ENCODE results near the gene NOL9. TPM values are rescaled to one million over a fixed set of nuclear protein-coding genes. Genes with fewer than 3 reads are reported as not detected.

Gene NOL9
- total RNA-seq, 4 donors from 2014 or later, result 17.9 to 30.9 (median 26.0) TPM

- TF ChIP-seq, protein P1, sequence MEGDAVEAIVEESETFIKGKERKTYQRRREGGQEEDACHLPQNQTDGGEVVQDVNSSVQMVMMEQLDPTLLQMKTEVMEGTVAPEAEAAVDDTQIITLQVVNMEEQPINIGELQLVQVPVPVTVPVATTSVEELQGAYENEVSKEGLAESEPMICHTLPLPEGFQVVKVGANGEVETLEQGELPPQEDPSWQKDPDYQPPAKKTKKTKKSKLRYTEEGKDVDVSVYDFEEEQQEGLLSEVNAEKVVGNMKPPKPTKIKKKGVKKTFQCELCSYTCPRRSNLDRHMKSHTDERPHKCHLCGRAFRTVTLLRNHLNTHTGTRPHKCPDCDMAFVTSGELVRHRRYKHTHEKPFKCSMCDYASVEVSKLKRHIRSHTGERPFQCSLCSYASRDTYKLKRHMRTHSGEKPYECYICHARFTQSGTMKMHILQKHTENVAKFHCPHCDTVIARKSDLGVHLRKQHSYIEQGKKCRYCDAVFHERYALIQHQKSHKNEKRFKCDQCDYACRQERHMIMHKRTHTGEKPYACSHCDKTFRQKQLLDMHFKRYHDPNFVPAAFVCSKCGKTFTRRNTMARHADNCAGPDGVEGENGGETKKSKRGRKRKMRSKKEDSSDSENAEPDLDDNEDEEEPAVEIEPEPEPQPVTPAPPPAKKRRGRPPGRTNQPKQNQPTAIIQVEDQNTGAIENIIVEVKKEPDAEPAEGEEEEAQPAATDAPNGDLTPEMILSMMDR (IDR thresholded peaks at IDR 0.05), result no peak
- TF ChIP-seq POLR2A (IDR thresholded peaks at IDR 0.05) (no peak), EP300 (IDR thresholded peaks at IDR 0.05) (no peak)
- peaks cover 0 to 30% (median 2%) of the 10 kb centered on the region in 4 donors for H3K4me1 ChIP-seq
- WGBS, 2 donors, result 63 to 65% methylated on average over 4 of the region's 4 CpGs
- H3K9me3 ChIP-seq, result no peaks in the 10 kb centered on the region
- DNase-seq (ENCODE audit: low spot score in 2 of 2), result no peak
- no peaks in the 10 kb centered on the region for H3K36me3 ChIP-seq
- H3K4me3 ChIP-seq, result no peak overlapping the region
- H3K27me3 ChIP-seq, result no peaks in the 10 kb centered on the region
- H3K27ac ChIP-seq, result no peak overlapping the region
Measured at GRCh38 chr1:6515771-6516170, 38.5 kb downstream of the NOL9 start.

DNA sequence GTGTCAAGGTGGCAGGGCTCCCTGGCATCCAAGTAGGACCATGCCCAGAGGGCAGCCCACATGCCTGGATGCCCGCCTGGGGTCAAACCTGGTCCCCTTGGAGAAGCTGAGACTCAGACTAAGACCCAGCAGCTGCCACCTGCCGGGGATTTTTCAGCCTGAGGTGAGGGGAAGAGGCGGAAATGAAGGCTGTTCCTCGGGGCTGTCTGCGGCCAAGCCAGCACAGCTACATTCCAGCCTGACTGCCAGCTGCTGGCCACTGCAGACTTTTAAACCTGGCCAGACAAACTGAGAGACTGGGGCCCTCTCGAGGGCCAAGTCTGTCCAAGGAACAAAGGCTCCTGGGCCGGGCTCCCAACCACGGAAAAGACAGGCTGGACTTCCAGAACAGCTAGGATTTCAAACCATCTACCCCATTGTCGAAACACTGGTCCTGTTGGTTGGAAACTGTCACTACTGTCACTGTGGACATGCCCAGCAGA is 41.0 kb downstream of the NOL9 start:
- no peak for DNase-seq (ENCODE audit: low spot score in 2 of 2)
- Histone ChIP-seq H3K27me3 (no peaks in the 10 kb centered on the region), H3K4me3 (no peak overlapping the region), H3K36me3 (no peaks in the 10 kb centered on the region), H3K4me1 (peaks cover 0 to 36% (median 2%) of the 10 kb centered on the region in 4 donors), H3K27ac (peak overlapping the region in 1 of 4 donors; percentile 89), H3K9me3 (no peaks in the 10 kb centered on the region)
- 69 to 84% methylated on average over 8 to 9 of the region's 9 CpGs for WGBS, 2 donors
- TF ChIP-seq EP300 (IDR thresholded peaks at IDR 0.05) (no peak), POLR2A (IDR thresholded peaks at IDR 0.05) (no peak)
- TF ChIP-seq, protein P1 (IDR thresholded peaks at IDR 0.05), result no peak

DNA sequence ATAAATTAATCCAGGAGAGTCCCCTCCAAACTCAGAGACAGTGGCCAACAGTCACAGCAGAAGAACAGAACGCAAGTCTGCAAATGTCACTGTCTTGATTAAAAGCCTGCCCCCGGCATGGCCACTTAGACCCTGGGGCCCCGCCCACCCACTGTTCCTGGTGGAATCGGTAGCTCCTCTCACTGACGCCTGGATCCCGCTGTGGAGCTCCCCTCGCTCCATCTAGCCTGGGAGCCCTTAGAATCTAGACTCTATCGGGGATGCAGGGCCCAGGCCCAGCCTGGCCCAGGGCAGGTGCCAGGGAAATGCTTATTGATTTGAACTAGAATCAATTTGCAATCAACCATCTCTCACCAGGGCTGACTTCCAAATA is 41.4 kb downstream of the NOL9 start:
- TF ChIP-seq, protein P1 (IDR thresholded peaks at IDR 0.05), result no peak
- TF ChIP-seq POLR2A (IDR thresholded peaks at IDR 0.05), result no peak
- no peak for TF ChIP-seq EP300 (IDR thresholded peaks at IDR 0.05)
- H3K9me3 ChIP-seq, result no peaks in the 10 kb centered on the region
- peak overlapping the region in 1 of 4 donors; percentile 89 for H3K27ac ChIP-seq
- 70 to 76% methylated on average over 7 to 8 of the region's 8 CpGs for WGBS, 2 donors
- peaks cover 0 to 41% (median 2%) of the 10 kb centered on the region in 4 donors for H3K4me1 ChIP-seq
- no peaks in the 10 kb centered on the region for H3K36me3 ChIP-seq
- H3K4me3 ChIP-seq, result no peak overlapping the region
- no peaks in the 10 kb centered on the region for H3K27me3 ChIP-seq
- no peak for DNase-seq (ENCODE audit: low spot score in 2 of 2)

DNA sequence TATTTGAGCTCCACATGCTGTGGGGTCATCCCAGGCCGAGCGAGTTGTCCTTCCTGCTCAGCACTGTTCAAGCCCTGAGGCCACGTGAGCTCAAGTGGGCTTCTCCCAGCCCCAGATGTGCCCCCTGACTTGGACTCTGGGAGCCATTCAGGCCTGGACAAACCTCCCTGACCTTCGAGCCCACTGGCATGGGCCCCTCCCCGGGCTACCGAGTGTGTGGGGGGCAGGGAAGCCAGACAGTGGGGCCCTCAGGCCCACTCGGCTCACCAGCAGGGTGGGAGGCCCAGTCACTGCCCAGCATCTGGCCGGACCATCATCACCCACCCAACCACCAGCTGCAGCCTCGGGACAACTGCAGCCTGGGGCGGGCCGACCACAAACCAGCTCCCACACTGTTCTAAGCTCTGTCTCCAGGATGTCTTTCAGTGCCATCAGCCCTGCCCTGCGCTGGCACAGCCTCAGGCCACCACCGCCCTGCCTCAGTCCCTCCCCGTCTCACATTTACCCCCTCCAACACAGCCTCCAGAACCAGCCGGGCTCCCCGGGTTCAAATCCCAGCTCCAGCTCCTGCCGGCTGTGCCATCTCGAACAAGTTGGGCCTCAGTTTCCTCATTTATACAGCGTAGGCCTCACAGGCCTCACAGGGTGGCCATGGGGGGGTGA is 41.9 kb downstream of the NOL9 start:
- Histone ChIP-seq H3K36me3 (no peaks in the 10 kb centered on the region), H3K27ac (peak overlapping the region in 1 of 4 donors; percentile 89), H3K4me3 (no peak overlapping the region), H3K27me3 (no peaks in the 10 kb centered on the region), H3K9me3 (no peaks in the 10 kb centered on the region), H3K4me1 (peaks cover 0 to 46% (median 4%) of the 10 kb centered on the region in 4 donors)
- 80 to 97% methylated on average over 8 to 13 of the region's 19 CpGs for WGBS, 2 donors
- no peak for DNase-seq (ENCODE audit: low spot score in 2 of 2)
- no peak for TF ChIP-seq EP300 (IDR thresholded peaks at IDR 0.05)
- TF ChIP-seq, protein P1 (IDR thresholded peaks at IDR 0.05), result no peak
- no peak for TF ChIP-seq POLR2A (IDR thresholded peaks at IDR 0.05)

DNA sequence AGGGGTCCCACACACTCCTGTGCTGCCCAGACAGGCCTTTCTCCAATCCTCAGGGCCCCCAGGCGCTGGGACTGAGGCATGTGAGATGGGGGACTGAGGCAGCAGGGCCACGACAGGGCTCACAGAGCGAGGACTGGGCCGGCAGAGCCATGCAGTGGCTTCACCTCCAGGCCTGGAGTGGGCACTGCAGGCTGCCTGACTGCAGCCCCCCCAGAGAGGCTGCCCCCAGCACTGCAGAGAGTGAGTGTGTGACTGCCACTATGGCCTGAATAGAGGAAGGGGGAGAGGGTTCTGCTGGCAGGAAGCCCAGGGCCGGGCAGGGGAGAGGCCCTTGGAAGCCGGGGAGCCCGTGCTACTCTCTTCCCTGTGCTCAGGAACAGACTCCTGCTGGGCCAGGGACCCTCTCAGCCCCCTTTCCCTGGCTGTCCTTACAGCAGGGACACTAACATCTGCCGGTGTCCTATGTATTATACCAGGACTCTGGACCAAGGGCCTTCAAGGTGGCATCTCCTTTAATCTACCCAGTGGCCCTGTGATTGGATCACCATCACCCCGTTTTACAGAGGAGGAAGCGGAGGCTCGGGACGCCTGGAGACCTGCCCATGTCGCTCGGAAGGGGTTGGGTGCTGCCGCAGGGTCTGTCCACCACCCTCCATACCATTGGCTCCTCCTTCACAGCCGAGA is 42.6 kb downstream of the NOL9 start:
- peaks cover 0 to under 1% of the 10 kb centered on the region in 2 donors for H3K27me3 ChIP-seq
- WGBS, 2 donors, result 58 to 73% methylated on average over 6 to 16 of the region's 16 CpGs
- H3K27ac ChIP-seq, result peak overlapping the region in 1 of 4 donors; percentile 89
- no peaks in the 10 kb centered on the region for H3K36me3 ChIP-seq
- no peak for DNase-seq (ENCODE audit: low spot score in 2 of 2)
- TF ChIP-seq EP300 (IDR thresholded peaks at IDR 0.05) (no peak), POLR2A (IDR thresholded peaks at IDR 0.05) (no peak)
- TF ChIP-seq, protein P1 (IDR thresholded peaks at IDR 0.05), result no peak
- H3K9me3 ChIP-seq, result no peaks in the 10 kb centered on the region
- H3K4me1 ChIP-seq, result peaks cover 0 to 52% (median 8%) of the 10 kb centered on the region in 4 donors
- H3K4me3 ChIP-seq, result no peak overlapping the region

All from tibial nerve (tissue), 4 donors.